HEK293T (cell line): ENCODE data around the gene FUNDC2.

Source experiments
- BHLHE40 ChIP-seq: fragments of 450-650 bp; IDR thresholded peaks from 2 replicates; pipeline ENCODE4 v1.6.1; 2016; ENCODE audit warnings: mild to moderate bottlenecking, moderate library complexity, borderline replicate concordance
- ELF4 ChIP-seq: fragments of 450-650 bp; IDR thresholded peaks from 2 replicates; pipeline ENCODE4 v1.6.1; 2017; ENCODE audit warnings: antibody characterized with exemption
- FOXA1 ChIP-seq: fragments of 450-650 bp; IDR thresholded peaks from 2 replicates; pipeline ENCODE4 v1.6.1; 2016; ENCODE audit warnings: mild to moderate bottlenecking
- FOXK2 ChIP-seq: fragments of 450-650 bp; IDR thresholded peaks from 2 replicates; pipeline ENCODE4 v1.6.1; 2016; ENCODE audit warnings: mild to moderate bottlenecking
- FOXM1 ChIP-seq: fragments of 450-650 bp; IDR thresholded peaks from 2 replicates; pipeline ENCODE4 v1.6.1; 2017; ENCODE audit warnings: mild to moderate bottlenecking, borderline replicate concordance
- HDGF ChIP-seq: fragments of 450-650 bp; IDR thresholded peaks from 2 replicates; pipeline ENCODE4 v1.6.1; 2017; ENCODE audit warnings: antibody characterized with exemption, borderline replicate concordance
- L3MBTL2 ChIP-seq: fragments of 450-650 bp; conservative IDR thresholded peaks from 2 replicates; pipeline ENCODE4 v1.6.1; 2016; ENCODE audit warnings: mild to moderate bottlenecking
- NFRKB ChIP-seq: fragments of 450-650 bp; IDR thresholded peaks from 2 replicates; pipeline ENCODE4 v1.6.1; 2016; ENCODE audit warnings: mild to moderate bottlenecking, moderate library complexity
- SP1 ChIP-seq: fragments of 450-650 bp; IDR thresholded peaks from 2 replicates; pipeline ENCODE4 v1.6.1; 2017
- TARDBP ChIP-seq: fragments of 450-650 bp; IDR thresholded peaks from 2 replicates; pipeline ENCODE4 v1.6.1; 2016
- ZNF384 ChIP-seq: fragments of 450-650 bp; IDR thresholded peaks from 2 replicates; pipeline ENCODE4 v1.6.1; 2016

DNA sequence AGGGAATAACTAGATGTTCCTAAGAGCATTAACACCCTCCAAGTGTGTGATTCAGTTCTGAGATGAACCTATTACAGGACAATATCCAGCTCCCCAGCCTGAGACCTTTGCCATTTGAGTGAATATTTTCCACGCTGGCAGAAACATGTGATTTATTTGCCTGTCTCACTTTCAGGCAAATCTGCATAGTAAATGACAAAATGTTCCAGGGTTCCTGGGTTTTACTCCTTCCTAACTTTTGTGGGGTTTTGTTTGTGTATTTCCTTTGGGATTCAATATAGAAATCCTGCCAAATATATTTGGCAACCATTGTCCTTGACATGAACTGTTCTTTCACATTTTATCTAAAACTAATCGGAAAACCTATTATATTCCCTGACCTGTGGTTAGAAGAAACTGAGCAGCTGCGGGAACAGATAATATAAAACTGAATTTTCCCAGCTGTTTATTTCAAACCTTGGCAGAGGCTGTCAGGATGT is 16.6 kb upstream of the FUNDC2 start:
- no peak for TF ChIP-seq NFRKB
- no peak for TF ChIP-seq HDGF
- TF ChIP-seq TARDBP: no peak
- no peak for TF ChIP-seq FOXA1
- no peak for TF ChIP-seq ZNF384
- no peak for TF ChIP-seq SP1
- no peak for TF ChIP-seq ELF4
- TF ChIP-seq FOXK2: no peak
- no peak for TF ChIP-seq FOXM1
- TF ChIP-seq BHLHE40: no peak
- TF ChIP-seq L3MBTL2: no peak
